Upper lobe of right lung (tissue), 1 donor: ENCODE results near the gene PTCH1. TPM values are rescaled to one million over a fixed set of nuclear protein-coding genes. Genes with fewer than 3 reads are reported as not detected.

Experiments used
- ATAC-seq: fragments of 200-7000 bp; cut with Tn5 transposase; one replicate; pipeline ENCODE4 v1.9.1; 2020; ENCODE audit warnings: mild to moderate bottlenecking, moderate library complexity
- DNase-seq: peaks from one replicate; pipeline ENCODE4 v3.0.0-alpha.2; 2020
- H3K27ac ChIP-seq: fragments of 200-600 bp; one replicate; pipeline ENCODE4 v1.8.0; 2022
- H3K27me3 ChIP-seq: fragments of 200-600 bp; one replicate; pipeline ENCODE4 v1.8.0; 2022; ENCODE audit warnings: mild to moderate bottlenecking
- H3K36me3 ChIP-seq: fragments of 200-600 bp; one replicate; pipeline ENCODE4 v1.8.0; 2022
- H3K4me1 ChIP-seq: fragments of 200-600 bp; one replicate; pipeline ENCODE4 v1.8.0; 2022
- H3K4me3 ChIP-seq: fragments of 200-600 bp; one replicate; pipeline ENCODE4 v1.8.0; 2022; ENCODE audit warnings: mild to moderate bottlenecking
- H3K9me3 ChIP-seq: fragments of 200-600 bp; one replicate; pipeline ENCODE4 v1.8.0; 2022
- intact Hi-C: fragments of 100-400 bp; cut with DNase I; formaldehyde crosslinking; loops from one replicate; pipeline ENCODE4 v1.11.0; 2022
- total RNA-seq: library from RNA; stranded (reverse); fragmentation: NEBNext Ultra II Directional; extraction: Animal tissue kit (Norgen Biotek cat#: 25700); gene quantifications from one replicate; pipeline ENCODE4 v1.2.1, GENCODE V29; 2021
- TF ChIP-seq, protein P1 (sequence below): fragments of 200-600 bp; IDR thresholded peaks from one replicate; pipeline ENCODE4 v1.8.0; 2022; ENCODE audit warnings: antibody characterized with exemption
- donor health status: DM: no; HTN: yes; CAD: no; lungs with severe emphysema.

The PTCH1 gene
- total RNA-seq, 1 donor from 2014 or later: 25.9 TPM

DNA sequence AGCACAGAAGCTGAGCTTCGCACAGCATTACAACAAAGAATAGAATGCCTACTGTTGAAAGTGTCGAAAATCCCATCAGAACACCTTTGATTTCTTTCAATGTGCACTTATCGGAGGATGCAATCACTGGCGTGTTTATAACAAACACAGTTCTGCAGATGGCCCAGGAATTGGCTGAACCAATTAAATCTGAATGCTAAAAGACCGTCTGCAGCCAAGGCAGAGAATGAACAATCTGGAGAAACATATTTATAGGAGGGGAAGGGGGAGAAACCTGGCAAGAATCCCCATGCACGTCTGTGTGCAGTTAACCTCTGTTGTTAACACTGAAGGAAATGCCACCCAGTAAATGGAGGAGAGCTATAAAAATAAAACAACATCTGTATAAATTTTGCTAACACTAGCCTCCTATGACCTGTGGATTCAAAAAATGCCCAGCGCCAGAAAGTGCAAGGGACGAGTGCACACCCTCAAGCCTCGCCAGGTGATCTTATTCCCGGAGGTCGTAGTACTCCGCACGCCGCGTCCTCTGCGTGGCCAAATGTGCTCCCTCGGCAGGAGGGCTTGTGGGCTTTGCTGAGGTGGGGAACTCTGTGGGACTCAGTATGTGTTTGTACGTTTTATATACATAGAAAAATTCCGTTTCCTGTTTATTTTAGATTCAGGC, 56.8 kb downstream of the PTCH1 start:
- Histone ChIP-seq H3K4me1 (peaks cover 17% of the 10 kb centered on the region), H3K27ac (no peak overlapping the region), H3K36me3 (peaks cover 66% of the 10 kb centered on the region), H3K4me3 (no peak overlapping the region), H3K27me3 (no peaks in the 10 kb centered on the region), H3K9me3 (no peaks in the 10 kb centered on the region)
- no peak for ATAC-seq
- TF ChIP-seq, protein P1, sequence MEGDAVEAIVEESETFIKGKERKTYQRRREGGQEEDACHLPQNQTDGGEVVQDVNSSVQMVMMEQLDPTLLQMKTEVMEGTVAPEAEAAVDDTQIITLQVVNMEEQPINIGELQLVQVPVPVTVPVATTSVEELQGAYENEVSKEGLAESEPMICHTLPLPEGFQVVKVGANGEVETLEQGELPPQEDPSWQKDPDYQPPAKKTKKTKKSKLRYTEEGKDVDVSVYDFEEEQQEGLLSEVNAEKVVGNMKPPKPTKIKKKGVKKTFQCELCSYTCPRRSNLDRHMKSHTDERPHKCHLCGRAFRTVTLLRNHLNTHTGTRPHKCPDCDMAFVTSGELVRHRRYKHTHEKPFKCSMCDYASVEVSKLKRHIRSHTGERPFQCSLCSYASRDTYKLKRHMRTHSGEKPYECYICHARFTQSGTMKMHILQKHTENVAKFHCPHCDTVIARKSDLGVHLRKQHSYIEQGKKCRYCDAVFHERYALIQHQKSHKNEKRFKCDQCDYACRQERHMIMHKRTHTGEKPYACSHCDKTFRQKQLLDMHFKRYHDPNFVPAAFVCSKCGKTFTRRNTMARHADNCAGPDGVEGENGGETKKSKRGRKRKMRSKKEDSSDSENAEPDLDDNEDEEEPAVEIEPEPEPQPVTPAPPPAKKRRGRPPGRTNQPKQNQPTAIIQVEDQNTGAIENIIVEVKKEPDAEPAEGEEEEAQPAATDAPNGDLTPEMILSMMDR: no peak
- intact Hi-C loops: no loop called here
- DNase-seq: no peak

DNA sequence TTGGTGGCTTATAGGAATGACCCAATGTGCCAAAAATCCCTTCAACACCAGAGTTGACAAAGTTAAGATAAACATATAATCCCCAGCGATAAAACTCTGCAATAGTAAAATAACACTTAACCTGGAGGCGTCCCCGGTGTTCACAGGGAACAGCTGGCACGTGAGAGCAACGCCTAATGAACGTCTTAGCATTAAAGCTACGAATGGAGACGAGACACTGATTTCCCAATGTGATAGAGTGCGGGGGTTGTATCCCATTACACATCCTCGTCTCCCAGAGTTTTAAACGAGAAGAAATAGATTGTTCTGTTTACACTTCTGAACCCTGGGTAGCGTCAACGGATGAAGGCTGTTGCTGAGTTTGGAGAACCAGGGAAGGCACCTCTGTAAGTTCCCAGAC, 57.6 kb downstream of the PTCH1 start:
- H3K4me1 ChIP-seq: peaks cover 17% of the 10 kb centered on the region
- H3K9me3 ChIP-seq: no peaks in the 10 kb centered on the region
- H3K27me3 ChIP-seq: no peaks in the 10 kb centered on the region
- no peak for DNase-seq
- ATAC-seq: no peak
- peaks cover 71% of the 10 kb centered on the region for H3K36me3 ChIP-seq
- intact Hi-C loops: no loop called here
- TF ChIP-seq, protein P1: no peak
- no peak overlapping the region for H3K4me3 ChIP-seq
- no peak overlapping the region for H3K27ac ChIP-seq

- Histone ChIP-seq H3K9me3 (no peaks in the 10 kb centered on the region), H3K4me1 (peaks cover 15% of the 10 kb centered on the region), H3K36me3 (peaks cover 76% of the 10 kb centered on the region), H3K4me3 (no peak overlapping the region), H3K27ac (no peak overlapping the region), H3K27me3 (no peaks in the 10 kb centered on the region)
- TF ChIP-seq, protein P1: no peak
- intact Hi-C loops: no loop called here
- no peak for DNase-seq
- no peak for ATAC-seq
Observed at GRCh38 chr9:95458666-95459065, 58.1 kb downstream of the PTCH1 start.

- ATAC-seq (no peak), DNase-seq (no peak)
- TF ChIP-seq, protein P1: no peak
- H3K4me3 ChIP-seq: no peak overlapping the region
- H3K4me1 ChIP-seq: peaks cover 6% of the 10 kb centered on the region
- intact Hi-C loops: no loop called here
- H3K9me3 ChIP-seq: no peaks in the 10 kb centered on the region
- peaks cover 85% of the 10 kb centered on the region for H3K36me3 ChIP-seq
- H3K27ac ChIP-seq: no peak overlapping the region
- H3K27me3 ChIP-seq: no peaks in the 10 kb centered on the region
Observed at GRCh38 chr9:95457769-95458168, 59.0 kb downstream of the PTCH1 start.

DNA sequence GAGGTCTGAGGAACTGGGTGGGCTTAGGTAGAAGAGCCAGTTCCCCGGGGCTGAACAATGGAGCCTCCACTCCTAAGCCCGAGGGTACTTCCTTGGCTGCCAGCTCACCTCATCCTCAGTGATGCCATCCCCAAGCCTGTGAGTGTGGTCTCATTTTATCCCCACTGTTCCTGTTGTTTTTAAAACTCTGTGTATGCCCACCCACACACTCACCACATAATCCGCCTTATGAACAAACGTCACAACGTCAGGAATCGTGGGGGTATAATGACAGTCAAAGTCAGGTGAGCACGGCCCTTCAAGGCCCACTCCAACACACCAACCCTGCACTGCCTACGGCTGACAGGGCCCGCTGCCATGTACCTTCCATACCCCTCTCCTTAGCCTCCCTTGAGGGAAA, 61.1 kb downstream of the PTCH1 start:
- H3K36me3 ChIP-seq: peaks cover 84% of the 10 kb centered on the region
- TF ChIP-seq, protein P1: no peak

GRCh38 chr9:95452176-95452575, 64.6 kb downstream of the PTCH1 start:
- no peak for DNase-seq
- intact Hi-C loops: no loop called here

More for the DNA sequence above, 61.1 kb downstream of the PTCH1 start:
- DNase-seq: no peak
- Histone ChIP-seq H3K4me1 (no peaks in the 10 kb centered on the region), H3K27me3 (no peaks in the 10 kb centered on the region), H3K27ac (no peak overlapping the region), H3K4me3 (no peak overlapping the region), H3K9me3 (no peaks in the 10 kb centered on the region)
- intact Hi-C loops: no loop called here
- ATAC-seq: no peak

More at GRCh38 chr9:95452176-95452575, 64.6 kb downstream of the PTCH1 start:
- ATAC-seq: no peak
- Histone ChIP-seq H3K4me3 (no peak overlapping the region), H3K9me3 (no peaks in the 10 kb centered on the region), H3K4me1 (no peaks in the 10 kb centered on the region), H3K27me3 (no peaks in the 10 kb centered on the region), H3K27ac (no peak overlapping the region), H3K36me3 (peaks cover 79% of the 10 kb centered on the region)
- TF ChIP-seq, protein P1: no peak
